Neural cell (in vitro differentiated cells): ENCODE data around the gene TBX15. TPM values are rescaled to one million over a fixed set of nuclear protein-coding genes. Genes with fewer than 3 reads are reported as not detected.

Source experiments
- H2AFZ ChIP-seq: fragments of 200-600, 300-800 bp; sonication (generic), shearing (Covaris generic); 2 replicates; pipeline ENCODE4 v1.6.0; 2014; ENCODE audit warnings: low read depth, mild to moderate bottlenecking, antibody characterized with exemption, low read length, moderate library complexity
- H3F3A ChIP-seq: fragments of 200-600 bp; shearing (Covaris generic); 2 replicates; pipeline ENCODE4 v1.6.1; 2016; ENCODE audit warnings: mild to moderate bottlenecking, moderate library complexity, mixed read lengths, antibody characterized with exemption, low read length; ENCODE audit not compliant: insufficient read depth, poor library complexity, severe bottlenecking
- H3K27ac ChIP-seq: fragments of 200-600, 300-800 bp; sonication (generic), shearing (Covaris generic); 2 replicates; pipeline ENCODE4 v1.5.1; 2014; ENCODE audit warnings: mild to moderate bottlenecking, low read length, moderate library complexity
- H3K27me3 ChIP-seq: fragments of 300-800, 200-600 bp; sonication (generic), shearing (Covaris generic); 2 replicates; pipeline ENCODE4 v1.6.0; 2014; ENCODE audit warnings: mild to moderate bottlenecking, low read depth, low read length, moderate library complexity; ENCODE audit not compliant: insufficient read depth
- H3K36me3 ChIP-seq: fragments of 300-800, 200-600 bp; sonication (generic), shearing (Covaris generic); 2 replicates; pipeline ENCODE4 v1.5.1; 2014; ENCODE audit warnings: mild to moderate bottlenecking, antibody characterized with exemption, low read length, moderate library complexity; ENCODE audit not compliant: insufficient read depth
- H3K4me2 ChIP-seq: fragments of 300-800, 200-600 bp; sonication (generic), shearing (Covaris generic); 2 replicates; pipeline ENCODE4 v1.6.0; 2014; ENCODE audit warnings: mild to moderate bottlenecking, low read length
- H3K4me3 ChIP-seq: fragments of 300-800, 200-600 bp; sonication (generic), shearing (Covaris generic); 2 replicates; pipeline ENCODE4 v1.5.1; 2014; ENCODE audit warnings: mild to moderate bottlenecking, low read length, moderate library complexity
- H3K79me2 ChIP-seq: fragments of 200-600 bp; shearing (Covaris generic); replicated peaks from 2 replicates; pipeline ENCODE4 v1.6.0; 2014; ENCODE audit warnings: mild to moderate bottlenecking, low read length, moderate library complexity; ENCODE audit not compliant: insufficient read depth
- H3K9ac ChIP-seq: fragments of 300-800, 200-600 bp; sonication (generic), shearing (Covaris generic); 2 replicates; pipeline ENCODE4 v1.6.1; 2016; ENCODE audit warnings: mild to moderate bottlenecking, low read length, mixed read lengths
- H3K9me2 ChIP-seq: fragments of 200-600 bp; shearing (Covaris generic); 2 replicates; pipeline ENCODE4 v1.6.1; 2016; ENCODE audit warnings: mild to moderate bottlenecking, low read length, mixed read lengths; ENCODE audit not compliant: insufficient read depth
- H3K9me3 ChIP-seq: fragments of 200-600, 300-800 bp; sonication (generic), shearing (Covaris generic); 2 replicates; pipeline ENCODE4 v1.6.1; 2016; ENCODE audit warnings: mild to moderate bottlenecking, mixed run types, low read length, moderate library complexity, mixed read lengths
- H4K20me1 ChIP-seq: fragments of 200-600 bp; shearing (Covaris generic); 2 replicates; pipeline ENCODE4 v1.6.1; 2016; ENCODE audit warnings: mild to moderate bottlenecking, mixed run types; ENCODE audit not compliant: insufficient read depth
- EP300 ChIP-seq: fragments of 450-650 bp; conservative IDR thresholded peaks from 2 replicates; pipeline ENCODE4 v1.6.1; 2014; ENCODE audit warnings: antibody characterized with exemption, mild to moderate bottlenecking, moderate library complexity; ENCODE audit not compliant: poor library complexity, severe bottlenecking
- EZH2 ChIP-seq: fragments of 200-600, 300-800 bp; shearing (Covaris generic), sonication (generic); IDR thresholded peaks from 2 replicates; pipeline ENCODE4 v1.6.1; 2014; ENCODE audit warnings: antibody characterized with exemption, low read length, borderline replicate concordance, mild to moderate bottlenecking; ENCODE audit not compliant: insufficient read depth, poor library complexity, severe bottlenecking
- MXI1 ChIP-seq: fragments of 450-650 bp; conservative IDR thresholded peaks from 2 replicates; pipeline ENCODE4 v1.6.1; 2014; ENCODE audit warnings: antibody characterized with exemption, mild to moderate bottlenecking; ENCODE audit not compliant: poor library complexity, severe bottlenecking
- POLR2AphosphoS5 ChIP-seq: IDR thresholded peaks from 2 replicates; pipeline ENCODE4 v1.6.1; 2012
- RAD21 ChIP-seq: fragments of 450-650 bp; conservative IDR thresholded peaks from 2 replicates; pipeline ENCODE4 v1.6.1; 2014; ENCODE audit warnings: antibody characterized with exemption, mild to moderate bottlenecking, moderate library complexity
- SMC3 ChIP-seq: fragments of 450-650 bp; conservative IDR thresholded peaks from 2 replicates; pipeline ENCODE4 v1.6.1; 2014; ENCODE audit warnings: antibody characterized with exemption, mild to moderate bottlenecking, moderate library complexity; ENCODE audit not compliant: poor library complexity
- TAF1 ChIP-seq: IDR thresholded peaks from 2 replicates; pipeline ENCODE4 v1.6.1; 2012; ENCODE audit warnings: low read depth
- polyA plus RNA-seq: library from polyadenylated mRNA; depleted of rRNA; stranded (reverse); fragments of >200 nt; gene quantifications from 2 replicates; pipeline ENCODE4 v1.2.3, GENCODE V29; 2014
- TF ChIP-seq, protein P1 (sequence below): IDR thresholded peaks from 2 replicates; pipeline ENCODE4 v1.6.1; 2012; ENCODE audit warnings: borderline replicate concordance
- TF ChIP-seq, protein P2 (sequence below): fragments of 450-650 bp; IDR thresholded peaks from 2 replicates; pipeline ENCODE4 v1.5.1; 2014; ENCODE audit warnings: antibody characterized with exemption, mild to moderate bottlenecking, moderate library complexity; ENCODE audit not compliant: poor library complexity, severe bottlenecking

Gene TBX15
- polyA plus RNA-seq, 1 donor from 2014 or later: 0.10 TPM

DNA sequence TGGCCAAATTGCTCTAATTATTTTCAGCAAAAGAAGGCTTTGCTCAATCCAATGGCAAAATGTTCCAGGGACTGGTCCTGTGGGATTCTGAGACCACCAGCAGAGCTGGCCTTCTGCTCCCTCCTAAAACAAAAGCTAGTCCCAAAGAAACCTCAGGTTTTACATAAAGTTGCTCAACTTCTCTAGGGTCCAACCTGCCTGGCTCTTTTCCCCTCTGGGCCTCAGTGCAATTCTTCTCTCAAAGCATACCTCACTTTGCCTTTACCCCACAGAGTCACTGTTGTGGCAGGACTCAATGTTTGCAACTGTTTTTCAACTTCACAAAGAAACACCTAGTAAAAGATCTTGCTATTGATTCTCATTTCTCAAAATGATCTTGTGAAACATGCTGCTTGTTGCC is 39.8 kb downstream of the TBX15 start:
- H3K4me3 ChIP-seq: no peak overlapping the region
- no peaks in the 10 kb centered on the region for H3F3A ChIP-seq
- TF ChIP-seq, protein P1, sequence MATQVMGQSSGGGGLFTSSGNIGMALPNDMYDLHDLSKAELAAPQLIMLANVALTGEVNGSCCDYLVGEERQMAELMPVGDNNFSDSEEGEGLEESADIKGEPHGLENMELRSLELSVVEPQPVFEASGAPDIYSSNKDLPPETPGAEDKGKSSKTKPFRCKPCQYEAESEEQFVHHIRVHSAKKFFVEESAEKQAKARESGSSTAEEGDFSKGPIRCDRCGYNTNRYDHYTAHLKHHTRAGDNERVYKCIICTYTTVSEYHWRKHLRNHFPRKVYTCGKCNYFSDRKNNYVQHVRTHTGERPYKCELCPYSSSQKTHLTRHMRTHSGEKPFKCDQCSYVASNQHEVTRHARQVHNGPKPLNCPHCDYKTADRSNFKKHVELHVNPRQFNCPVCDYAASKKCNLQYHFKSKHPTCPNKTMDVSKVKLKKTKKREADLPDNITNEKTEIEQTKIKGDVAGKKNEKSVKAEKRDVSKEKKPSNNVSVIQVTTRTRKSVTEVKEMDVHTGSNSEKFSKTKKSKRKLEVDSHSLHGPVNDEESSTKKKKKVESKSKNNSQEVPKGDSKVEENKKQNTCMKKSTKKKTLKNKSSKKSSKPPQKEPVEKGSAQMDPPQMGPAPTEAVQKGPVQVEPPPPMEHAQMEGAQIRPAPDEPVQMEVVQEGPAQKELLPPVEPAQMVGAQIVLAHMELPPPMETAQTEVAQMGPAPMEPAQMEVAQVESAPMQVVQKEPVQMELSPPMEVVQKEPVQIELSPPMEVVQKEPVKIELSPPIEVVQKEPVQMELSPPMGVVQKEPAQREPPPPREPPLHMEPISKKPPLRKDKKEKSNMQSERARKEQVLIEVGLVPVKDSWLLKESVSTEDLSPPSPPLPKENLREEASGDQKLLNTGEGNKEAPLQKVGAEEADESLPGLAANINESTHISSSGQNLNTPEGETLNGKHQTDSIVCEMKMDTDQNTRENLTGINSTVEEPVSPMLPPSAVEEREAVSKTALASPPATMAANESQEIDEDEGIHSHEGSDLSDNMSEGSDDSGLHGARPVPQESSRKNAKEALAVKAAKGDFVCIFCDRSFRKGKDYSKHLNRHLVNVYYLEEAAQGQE: no peak
- TF ChIP-seq EZH2 (no peak), TAF1 (no peak), POLR2AphosphoS5 (no peak), SMC3 (no peak), EP300 (no peak), RAD21 (no peak), MXI1 (no peak)
- TF ChIP-seq, protein P2, sequence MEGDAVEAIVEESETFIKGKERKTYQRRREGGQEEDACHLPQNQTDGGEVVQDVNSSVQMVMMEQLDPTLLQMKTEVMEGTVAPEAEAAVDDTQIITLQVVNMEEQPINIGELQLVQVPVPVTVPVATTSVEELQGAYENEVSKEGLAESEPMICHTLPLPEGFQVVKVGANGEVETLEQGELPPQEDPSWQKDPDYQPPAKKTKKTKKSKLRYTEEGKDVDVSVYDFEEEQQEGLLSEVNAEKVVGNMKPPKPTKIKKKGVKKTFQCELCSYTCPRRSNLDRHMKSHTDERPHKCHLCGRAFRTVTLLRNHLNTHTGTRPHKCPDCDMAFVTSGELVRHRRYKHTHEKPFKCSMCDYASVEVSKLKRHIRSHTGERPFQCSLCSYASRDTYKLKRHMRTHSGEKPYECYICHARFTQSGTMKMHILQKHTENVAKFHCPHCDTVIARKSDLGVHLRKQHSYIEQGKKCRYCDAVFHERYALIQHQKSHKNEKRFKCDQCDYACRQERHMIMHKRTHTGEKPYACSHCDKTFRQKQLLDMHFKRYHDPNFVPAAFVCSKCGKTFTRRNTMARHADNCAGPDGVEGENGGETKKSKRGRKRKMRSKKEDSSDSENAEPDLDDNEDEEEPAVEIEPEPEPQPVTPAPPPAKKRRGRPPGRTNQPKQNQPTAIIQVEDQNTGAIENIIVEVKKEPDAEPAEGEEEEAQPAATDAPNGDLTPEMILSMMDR: no peak
- H3K9me2 ChIP-seq: no peaks in the 10 kb centered on the region
- H3K4me2 ChIP-seq: no peak overlapping the region
- no peaks in the 10 kb centered on the region for H3K79me2 ChIP-seq
- no peaks in the 10 kb centered on the region for H3K27me3 ChIP-seq
- H3K9ac ChIP-seq: no peak overlapping the region
- no peaks in the 10 kb centered on the region for H3K9me3 ChIP-seq
- no peaks in the 10 kb centered on the region for H4K20me1 ChIP-seq
- H3K27ac ChIP-seq: no peak overlapping the region
- no peaks in the 10 kb centered on the region for H3K36me3 ChIP-seq
- H2AFZ ChIP-seq: no peak overlapping the region

DNA sequence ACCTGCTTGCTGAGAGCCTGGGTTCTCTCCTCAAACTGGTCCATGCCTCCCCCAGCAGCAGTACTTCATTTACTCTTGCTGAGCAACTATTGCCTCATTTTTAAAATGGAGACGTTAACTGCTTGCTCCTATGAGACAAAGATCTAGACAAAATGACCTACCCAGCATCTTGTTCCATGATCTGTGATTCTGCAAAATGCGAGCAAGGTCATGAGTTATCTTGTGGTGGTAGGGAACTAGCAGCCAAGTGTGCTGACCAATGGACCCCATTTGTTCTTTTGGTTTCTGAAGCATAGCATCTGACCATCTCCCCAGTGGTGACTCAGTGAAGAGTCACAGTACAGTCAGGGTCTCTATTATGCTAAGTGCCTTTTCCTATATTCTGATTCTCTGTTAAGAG is 40.4 kb downstream of the TBX15 start:
- Histone ChIP-seq H3K27ac (no peak overlapping the region), H3K9ac (no peak overlapping the region), H4K20me1 (no peaks in the 10 kb centered on the region), H3K79me2 (no peaks in the 10 kb centered on the region), H3K9me2 (no peaks in the 10 kb centered on the region), H3K4me2 (no peak overlapping the region), H2AFZ (no peak overlapping the region), H3K36me3 (no peaks in the 10 kb centered on the region), H3K4me3 (no peak overlapping the region), H3K27me3 (no peaks in the 10 kb centered on the region), H3F3A (no peaks in the 10 kb centered on the region), H3K9me3 (no peaks in the 10 kb centered on the region)
- TF ChIP-seq, protein P2: no peak
- no peak for TF ChIP-seq EP300
- TF ChIP-seq, protein P1: no peak
- no peak for TF ChIP-seq POLR2AphosphoS5
- TF ChIP-seq RAD21: no peak
- no peak for TF ChIP-seq MXI1
- TF ChIP-seq TAF1: no peak
- TF ChIP-seq EZH2: no peak
- TF ChIP-seq SMC3: no peak
